HG03108 (cell line): Measurements from ENCODE around the gene PCMTD2.

Experiments used
- ATAC-seq: cut with Tn5 transposase; IDR thresholded peaks from one replicate; pipeline ENCODE4 v1.9.1; 2021; ENCODE audit warnings: moderate library complexity; ENCODE audit not compliant: unreplicated experiment

The PCMTD2 gene

DNA sequence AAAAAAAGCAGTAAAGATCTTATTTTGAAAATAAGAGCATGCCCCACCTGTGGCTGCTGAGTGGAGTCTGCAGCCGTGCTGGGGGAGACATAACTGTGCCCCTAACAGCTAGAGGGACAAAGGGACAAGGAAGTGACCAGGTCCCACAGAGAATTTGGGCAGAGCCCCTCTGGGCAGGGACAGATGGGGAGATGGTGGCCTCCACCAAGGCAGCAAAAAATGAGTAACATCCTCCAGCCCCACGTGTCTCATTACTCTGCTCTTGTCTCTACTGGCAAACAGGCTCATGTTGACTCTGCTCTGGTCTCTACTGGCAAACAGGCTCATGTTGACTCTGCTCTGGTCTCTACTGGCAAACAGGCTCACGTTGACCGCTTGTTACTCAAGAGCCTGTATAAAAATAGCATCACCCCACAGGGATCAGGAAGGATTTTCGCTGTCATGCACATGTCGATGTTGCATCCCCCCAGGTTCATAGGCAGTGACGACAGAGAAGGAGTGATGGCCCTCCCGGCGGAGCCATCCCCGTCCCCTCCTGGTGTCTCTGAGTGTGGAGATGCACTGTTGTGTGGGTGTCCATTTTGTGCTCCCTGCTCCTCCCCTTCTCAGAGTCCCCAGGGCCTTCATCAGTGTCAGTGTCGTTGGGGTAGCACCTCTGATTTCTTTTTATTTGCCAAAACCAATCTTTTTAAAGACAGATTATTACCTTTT, 17.3 kb upstream of the PCMTD2 start:
- no peak for ATAC-seq

DNA sequence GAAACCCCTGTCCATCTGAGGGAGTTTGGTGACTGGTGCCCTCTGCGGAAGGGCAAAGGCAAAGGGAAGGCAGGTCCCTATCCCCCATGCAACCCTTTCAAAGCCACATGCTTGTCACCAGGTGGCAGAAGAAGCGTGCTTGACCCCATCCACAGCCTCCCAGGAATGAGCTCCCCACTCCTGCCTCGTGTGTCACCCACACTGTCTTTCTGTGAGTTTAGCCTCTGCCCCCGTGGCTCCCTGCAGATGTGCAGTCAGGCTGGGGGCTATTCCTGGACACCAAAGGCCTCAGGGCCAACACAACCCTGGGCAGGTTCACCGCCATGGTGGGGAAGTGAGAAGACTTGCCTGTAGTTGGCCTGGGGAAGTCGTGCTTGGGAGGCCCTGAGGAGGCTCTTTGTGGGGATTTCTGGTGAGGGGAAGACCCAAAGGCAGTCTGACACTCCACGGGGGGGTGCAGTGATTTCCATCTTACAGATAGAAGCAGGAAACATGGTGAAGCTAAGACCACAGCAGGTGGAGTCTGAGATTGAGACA, 16.6 kb upstream of the PCMTD2 start:
- no peak for ATAC-seq

DNA sequence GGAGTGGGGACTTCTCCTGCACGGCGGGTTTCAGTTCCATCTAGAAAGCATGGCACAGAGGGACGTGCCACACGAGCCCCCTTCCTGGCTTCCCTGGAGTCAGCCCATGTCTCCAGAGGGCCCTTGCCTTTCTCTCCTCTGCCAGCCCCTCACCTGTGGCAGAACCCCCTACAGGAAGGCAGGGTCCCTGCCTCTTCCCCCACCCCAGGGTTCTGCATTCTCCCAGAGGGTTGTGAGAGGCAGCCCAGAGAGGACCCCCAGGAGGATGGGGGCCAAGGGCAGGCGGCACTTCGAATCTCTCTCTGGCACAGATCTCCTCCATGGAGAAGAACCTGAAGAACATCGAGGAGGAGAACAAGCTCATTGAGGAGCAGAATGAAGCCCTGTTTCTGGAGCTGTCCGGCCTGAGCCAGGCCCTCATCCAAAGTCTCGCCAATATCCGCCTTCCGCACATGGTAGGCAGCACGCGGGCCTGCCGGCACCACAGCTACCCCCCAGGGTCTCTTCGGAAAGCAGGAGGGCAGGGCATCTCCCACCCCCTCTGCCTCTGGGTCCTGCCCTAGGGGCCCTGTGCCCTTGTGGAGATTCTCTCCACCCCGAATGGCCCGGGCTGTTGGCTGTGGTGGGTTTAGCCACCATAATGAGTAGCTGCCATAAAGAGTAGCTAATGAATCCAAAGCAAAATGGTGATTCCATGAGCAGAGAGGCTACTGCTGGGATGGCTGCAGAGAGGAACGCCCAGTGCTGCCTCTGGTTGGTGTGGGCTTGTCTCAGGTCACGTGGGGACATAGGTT, 15.9 kb upstream of the PCMTD2 start:
- no peak for ATAC-seq

DNA sequence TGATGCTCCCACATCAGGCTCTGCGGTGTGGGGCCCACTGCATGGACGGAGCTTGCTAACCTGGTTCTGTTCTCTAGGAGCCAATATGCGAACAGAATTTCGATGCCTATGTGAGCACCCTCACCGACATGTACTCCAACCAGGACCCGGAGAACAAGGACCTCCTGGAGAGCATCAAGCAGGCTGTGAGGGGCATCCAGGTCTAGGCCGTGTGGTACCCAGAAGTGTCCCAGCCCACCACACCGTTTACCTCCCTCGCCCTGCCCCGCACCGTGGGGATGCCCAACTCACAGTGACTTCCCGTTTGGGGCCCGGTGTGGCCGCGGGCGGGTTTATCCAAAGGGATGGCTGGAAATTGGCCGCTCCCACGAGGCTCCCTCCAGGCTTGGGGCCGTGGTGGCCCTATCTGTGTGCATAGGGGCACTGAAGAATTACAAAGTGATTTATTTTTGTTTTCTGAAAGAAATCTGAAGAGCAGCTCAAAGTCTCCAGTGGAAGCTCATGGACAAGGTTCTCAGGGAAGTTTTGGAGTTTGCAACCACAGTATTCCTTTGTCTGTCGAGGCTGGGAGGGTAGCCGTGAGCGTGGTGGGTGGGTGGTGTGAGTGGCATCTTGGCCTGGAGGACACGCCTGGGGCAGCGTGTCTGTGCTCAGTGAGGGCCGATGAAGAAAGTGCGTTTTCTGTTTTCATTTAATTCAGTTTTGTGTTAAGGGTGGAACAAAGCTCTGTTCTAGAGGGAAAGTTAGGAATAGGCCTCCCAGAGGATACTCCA, 15.1 kb upstream of the PCMTD2 start:
- no peak for ATAC-seq

DNA sequence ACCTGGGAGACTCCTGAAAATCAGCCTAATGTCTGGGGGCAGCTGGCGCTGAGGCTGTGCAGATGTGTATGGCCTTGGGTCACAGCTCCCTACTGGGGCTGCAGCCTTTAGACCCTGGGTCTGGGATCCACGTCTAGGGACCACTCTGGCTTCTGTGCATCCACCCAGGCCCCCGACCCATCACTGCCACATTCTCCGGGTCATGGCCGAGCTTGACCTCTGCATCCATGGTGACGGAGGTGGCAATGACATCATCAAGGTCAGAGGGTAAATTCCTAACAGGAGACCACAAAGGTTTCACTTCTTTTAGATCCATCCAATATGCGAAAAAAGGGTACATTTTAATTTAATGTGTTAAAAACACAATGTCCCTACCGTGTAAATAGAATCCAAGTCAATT, 14.5 kb upstream of the PCMTD2 start:
- ATAC-seq: no peak

DNA sequence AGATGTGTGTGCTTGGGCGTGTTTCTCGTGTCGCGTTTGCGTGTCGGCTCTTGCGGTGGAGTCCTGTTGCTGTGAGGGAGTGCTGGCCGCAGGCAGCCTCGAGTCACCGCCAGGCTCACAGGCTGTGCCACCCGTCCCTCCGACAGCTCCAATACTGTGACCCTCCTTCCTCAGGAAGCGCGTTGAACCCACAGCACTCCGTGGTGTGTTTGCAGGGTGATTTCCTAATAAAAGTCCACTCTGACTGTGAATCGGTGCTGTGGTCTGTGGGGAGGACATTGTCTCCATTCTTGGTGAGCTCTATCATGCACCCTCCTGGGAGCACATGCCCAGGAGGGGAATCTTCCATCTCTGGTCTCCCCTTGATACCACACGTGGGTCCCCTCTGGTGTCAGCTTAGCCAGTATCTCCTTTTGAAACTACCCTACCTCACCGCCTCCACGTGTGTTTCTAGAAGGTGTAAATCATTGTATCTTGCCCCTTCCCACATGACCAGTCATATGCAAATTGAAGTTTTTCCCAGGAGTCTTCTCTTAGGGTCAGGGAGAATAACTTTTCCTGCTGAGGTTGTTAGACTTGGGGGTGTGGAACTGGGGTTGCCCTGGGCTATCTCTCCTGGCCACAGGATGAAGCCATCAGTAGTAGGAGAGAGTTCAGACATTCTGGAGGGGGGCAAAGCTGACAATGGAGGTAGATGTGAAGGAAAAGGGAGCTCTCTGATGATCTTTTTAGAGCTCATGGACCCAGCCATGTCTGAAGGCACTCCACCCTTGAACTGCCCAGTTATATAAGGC, 13.3 kb upstream of the PCMTD2 start:
- no peak for ATAC-seq

DNA sequence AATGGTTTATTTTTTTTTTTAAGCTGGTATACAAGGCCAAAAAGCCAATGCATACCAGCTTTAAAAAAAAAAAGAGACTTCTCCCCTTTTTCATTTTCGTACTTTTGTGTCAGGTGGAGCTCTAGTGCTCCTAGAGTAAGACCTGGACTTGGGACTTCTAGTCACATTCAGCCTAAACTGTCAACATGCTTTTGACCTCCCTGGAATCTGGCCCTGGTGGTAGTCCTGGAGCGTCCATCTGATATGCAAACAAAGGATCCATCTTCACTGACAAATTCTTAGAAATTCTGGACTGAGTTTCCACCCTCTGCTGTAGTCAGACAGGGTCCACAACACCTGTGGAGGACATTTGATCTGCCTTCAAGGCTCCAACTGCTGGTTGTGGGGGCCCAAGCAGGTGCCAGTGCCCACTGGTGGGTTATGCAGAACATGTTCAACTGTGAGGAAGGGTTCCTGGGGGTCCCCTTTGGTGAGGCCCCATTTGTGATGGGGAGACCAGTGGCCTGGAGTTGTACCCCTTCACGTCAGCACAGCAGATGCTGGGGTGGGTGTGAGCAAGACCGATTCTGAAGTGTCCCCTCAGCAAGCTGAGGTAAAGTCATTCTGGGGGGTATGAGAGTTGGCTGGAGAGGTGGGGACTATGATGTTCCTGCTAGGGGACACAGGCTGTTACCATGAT, 12.6 kb upstream of the PCMTD2 start:
- ATAC-seq: no peak

DNA sequence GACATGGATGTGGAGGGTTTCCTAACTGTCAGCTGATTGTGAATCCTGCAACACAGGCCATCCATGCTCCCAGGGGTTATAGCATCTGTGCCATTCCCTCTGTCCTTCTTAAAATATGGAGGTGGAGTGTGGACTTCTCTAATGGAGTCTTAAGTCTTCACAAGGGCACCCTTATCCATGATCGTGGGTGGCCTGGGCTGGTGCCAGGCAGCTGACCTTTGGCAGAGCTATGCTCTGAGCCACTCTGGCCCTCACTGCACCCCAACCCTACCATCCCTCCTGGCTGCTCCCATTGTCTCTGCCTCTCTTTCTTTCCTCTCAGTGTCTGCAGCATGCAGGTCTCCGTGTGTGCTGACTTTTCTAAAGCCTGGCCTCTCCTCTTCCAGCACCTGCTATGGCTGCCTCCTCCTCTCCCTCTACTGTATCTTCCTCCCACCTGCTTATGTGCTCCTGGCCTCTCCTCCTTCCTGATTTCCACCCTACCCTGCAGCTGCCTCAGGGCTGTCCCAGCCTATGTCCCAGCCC, 11.2 kb upstream of the PCMTD2 start:
- ATAC-seq: no peak

DNA sequence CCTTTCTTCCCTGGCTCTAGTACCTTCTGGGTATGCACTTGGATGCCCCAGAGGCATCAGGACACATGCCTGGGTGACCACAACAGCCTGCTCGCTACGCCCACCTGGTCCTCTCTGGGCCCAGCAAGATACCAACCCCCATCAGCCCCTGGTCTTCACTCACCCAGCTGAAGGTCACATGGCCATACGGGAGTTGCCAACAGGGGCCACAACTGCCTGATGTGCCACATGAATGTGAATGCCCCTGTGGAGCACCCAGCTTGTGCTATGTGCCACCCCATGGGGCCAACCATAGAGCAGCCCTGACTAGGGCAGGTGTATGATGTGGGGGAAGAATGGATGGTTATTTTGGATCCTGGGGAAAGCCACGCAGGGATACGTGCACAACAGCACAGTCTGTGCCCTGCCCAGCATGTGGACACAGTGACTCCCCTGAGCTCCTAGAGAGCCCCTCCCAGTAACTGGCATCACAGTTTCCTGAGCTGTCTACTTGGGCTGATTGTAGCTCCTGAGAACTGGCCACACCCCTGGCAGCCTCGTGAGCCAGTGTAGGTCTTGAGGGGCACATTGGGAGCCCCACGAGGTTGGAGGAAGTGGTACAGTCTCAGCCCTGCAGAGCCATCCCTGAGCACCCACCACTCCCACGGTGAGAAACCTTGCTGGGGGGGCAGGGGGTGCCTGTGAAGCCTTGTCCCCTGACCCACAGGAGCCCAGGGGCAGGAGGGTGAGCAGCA, 10.5 kb upstream of the PCMTD2 start:
- no peak for ATAC-seq

DNA sequence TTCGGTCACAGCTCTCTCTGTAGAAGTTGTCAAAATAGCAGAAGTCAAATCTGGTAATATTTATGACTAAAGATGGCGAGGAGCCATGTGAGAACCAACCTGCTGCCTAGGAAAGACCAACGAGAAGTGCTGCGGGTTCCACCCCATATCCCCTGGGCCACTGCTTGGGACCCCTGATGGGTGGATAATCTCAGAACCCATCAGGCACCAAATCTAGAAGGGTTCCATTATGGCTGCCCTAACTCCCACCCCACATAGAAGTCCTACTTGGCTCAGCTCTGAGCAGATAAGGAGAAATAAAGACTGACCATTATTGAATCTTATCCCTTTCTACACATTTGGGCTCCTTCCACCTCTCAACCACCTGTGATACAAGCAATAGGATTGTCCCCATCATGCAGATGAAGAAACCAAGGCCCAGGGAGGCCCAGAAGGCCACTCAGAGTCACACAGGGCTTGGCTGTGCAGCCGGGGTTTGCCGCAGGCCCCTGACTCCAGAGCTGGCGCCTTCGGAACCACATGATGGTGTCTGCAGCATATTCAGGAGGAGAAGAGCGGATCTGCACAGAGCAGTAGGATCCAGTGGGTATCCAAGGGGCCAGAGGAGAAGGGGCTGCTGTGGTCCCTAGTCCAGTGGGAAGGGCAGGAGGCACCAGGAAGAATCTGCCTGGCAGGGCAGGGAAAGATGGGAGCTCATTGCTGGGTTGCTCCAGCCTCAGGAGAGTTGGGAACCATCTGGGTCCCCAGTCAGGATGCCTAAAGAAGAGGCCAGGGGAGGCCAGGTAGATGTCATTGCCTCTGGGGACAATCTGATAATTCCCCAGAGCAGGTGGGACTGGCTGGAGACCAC, 9.6 kb upstream of the PCMTD2 start:
- no peak for ATAC-seq

DNA sequence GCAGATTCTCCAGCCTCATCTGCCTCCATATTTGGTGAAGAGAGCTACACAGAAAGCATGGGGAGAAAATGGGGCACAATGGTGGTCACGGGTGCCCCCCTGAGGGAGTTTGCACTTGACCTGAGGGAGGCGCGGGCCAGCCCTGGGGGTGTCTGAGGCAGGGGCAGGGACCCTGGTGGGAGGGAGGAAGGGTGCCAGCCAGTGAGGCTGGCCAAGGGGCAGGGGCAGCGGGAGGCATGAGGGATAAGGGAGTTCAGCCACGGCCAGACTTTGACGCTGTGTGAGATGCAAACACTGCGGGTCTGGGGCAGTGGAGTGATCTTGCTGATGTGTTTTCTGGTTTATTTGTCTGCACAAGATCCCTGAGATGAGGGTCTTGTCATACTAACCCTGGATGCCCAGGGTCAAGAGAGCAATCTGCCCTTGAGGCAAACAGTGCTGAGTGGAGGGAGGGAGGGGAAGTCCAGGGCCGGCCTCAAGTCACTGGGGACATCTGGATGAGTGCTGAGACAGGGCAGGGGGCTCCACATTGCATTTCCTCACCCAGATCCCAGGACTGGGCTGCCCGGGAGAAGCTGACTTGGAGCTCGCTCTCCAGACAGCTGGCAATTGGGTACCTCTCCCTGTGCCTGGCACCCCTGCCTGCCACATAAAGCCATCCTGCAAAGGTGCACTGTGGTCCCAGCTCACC, 8.8 kb upstream of the PCMTD2 start:
- ATAC-seq: no peak

DNA sequence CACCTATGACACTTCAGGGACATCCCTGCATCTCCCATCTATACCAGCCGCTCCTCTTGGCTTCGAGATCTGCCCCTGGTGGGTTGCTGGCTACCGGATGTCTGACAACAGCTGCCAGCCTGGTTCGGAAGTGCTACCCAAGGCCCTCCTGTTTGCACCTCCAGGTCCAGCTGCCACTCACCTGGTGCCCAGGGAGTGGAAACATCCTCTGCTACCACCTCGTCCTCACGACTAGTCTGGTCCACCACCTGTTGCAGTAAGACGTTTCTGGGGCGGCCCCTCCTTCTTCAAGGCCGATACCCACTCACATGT, 8.3 kb upstream of the PCMTD2 start:
- ATAC-seq: no peak

DNA sequence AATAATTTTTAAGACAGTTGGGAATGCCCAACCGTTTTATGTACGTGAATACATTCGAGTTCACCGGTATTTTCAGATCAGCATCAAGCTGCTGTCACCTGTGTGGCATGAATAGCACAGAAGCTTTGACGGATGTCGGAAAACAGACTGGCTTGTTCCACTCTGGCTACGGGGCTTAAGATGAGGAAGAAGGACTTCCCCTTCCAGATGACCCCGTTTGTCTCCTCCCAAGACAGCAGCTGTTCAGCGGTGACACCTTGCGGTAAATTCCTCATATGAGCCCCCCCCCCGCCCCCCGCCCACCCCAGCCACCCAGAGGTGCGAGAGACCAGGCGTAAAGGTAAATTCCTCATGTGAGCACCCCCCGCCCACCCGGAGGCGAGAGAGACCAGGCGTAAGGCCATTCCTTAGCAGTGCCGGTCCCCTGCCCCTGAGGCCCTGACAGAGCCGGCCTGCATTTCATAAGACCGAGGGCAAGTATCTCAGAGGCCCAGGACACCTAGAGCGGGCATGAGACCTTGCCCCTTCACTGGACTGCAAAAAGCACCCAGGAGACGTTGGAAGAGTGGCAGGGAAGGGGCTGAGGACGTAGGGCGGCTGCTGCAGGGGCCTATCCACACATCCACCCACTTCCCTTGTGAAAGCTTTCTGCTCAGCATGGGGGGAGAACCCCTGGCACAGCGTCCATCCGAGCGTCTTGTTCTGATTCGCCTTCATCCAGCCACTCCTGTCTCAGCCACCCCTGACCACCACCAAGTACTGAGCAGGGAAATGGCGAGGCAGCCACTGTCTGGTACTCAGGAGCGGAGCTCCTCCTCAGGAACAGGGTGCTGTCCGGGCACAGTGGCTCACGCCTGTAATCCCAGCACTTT, 7.3 kb upstream of the PCMTD2 start:
- no peak for ATAC-seq

DNA sequence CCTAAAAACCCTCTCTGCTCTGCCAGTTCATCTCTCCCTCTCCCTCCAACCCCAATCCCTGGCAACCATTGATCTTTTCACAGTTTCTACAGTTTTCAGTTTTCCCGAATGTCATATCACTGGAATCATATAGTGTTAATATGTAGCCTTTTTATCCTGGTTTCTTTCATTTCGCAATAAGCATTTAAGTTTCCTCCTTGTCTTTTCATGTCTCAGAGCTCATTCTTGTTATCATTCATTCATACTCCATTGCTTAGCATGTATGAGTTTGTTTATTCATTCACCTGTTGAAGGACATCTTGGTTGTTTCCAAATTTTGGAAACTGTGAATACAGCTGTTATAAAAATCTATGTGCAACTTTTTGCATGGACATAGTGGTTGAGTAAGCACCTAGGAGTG, 5.5 kb upstream of the PCMTD2 start:
- ATAC-seq: no peak

DNA sequence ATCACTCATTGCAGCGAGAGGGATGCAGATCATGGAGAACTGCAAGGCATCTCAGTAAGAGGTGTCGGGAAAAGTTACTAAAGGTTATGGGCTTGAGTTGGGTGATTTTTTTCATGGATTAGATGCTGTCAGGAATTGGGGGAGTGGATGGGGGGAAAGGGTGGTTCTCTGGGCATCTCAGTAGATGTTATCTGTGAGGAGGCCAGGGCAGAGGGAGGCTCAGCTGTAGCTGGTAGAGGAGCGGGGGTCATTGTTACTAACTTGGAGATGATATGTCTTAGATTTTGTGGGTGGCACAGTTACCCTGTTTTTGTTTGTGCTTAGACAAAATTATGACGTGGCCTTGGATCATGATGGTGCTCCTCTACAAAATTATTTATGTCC, 2.6 kb upstream of the PCMTD2 start:
- no peak for ATAC-seq

DNA sequence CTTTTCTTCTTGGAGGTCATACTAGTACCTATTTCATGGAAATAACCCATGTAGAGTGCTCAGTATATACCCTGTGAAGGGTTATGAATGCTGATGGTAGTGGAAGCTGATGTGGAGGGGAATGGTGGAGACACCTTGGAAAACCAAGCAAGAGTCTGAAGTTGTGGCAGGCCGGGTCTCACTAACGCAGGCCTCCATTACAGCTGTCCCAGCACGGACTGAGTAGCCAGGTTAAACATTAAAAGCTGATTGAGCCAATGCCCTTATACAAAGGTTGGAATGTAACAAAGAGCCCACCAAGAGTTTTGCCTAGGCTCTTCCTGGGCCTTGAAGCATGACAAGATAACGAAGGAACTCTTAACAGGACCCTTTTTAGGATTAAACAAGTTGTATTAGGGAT, 2.1 kb upstream of the PCMTD2 start:
- no peak for ATAC-seq

DNA sequence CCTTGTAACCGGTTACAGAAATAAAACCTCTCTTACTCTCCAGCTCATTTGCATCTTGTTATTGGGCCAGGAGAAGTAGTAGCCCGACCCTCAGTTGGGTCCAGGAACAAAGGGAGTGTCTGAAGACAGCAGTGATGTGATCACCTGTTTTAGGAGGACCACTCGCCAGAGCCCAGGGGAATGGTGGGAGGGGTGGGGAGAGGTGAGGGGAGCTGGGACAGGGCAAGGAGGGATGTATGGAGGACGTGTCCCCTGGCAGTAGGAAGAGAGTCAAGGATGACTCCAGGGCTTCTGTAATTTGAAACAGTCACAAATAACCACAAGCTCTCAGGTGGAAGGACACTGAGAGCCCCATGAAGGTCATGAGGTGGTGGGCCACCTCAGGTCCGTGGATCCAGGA, 1.4 kb upstream of the PCMTD2 start:
- no peak for ATAC-seq
